GM21381 (cell line): ENCODE results near the gene PABPN1L.

Experiments used
- ATAC-seq: cut with Tn5 transposase; IDR thresholded peaks from one replicate; pipeline ENCODE4 v1.9.1; 2021; ENCODE audit warnings: mild to moderate bottlenecking, moderate library complexity; ENCODE audit not compliant: unreplicated experiment

PABPN1L gene

GRCh38 chr16:88884569-88885271, 18.3 kb upstream of the PABPN1L start:
- ATAC-seq: no peak

DNA sequence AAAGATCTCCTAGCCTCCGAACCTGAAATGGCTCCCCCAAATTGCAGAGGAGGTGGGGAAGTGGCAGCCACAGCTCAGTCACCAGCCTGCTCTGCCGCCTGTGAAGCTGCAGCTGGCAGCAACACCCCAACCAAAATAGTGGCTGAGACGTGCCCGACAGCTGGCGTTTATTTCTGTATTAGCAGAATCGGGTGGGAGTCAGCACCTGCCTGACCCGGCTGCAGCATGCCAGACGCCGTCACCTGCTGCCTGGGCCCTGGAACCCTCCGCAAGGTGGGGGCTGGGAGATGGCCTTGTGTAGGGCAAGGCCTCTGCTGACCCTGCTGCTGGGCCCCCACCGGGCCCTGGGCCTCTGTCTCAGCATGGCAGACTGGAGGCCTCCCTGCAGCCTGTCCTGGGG, 17.5 kb upstream of the PABPN1L start:
- no peak for ATAC-seq

GRCh38 chr16:88883117-88883895, 16.8 kb upstream of the PABPN1L start:
- ATAC-seq: no peak

DNA sequence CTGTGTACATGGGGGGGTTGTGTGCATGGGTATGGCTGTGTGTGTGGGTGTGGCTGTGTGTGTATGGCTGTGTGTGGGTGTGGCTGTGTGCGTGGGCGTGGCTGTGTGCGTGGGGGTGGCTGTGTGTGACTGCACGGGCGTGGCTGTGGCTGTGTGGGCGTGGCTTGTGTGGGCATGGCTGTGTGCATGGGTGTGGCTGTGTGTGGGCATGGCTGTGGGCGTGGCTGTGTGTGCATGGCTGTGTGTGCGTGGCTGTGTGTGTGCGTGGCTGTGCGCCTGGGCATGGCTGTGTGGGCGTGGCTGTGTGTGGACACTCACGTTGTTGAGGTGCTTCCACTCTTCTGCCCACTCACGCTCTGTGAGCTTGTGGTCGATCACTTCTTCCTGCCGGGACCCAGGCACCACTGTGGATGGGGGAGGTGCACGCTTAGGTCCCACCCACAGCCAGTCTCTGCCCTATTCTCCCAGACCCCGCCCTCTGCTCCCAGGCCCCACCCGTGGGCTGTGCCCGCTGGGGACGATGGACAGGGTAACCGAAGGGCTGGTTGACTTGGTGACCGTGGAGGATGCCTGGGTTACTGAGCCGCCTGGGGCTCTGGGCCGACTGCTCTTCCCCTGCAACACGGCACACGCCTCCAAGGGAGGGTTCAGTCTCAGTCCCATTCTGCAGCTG, 16.0 kb upstream of the PABPN1L start:
- no peak for ATAC-seq

GRCh38 chr16:88881675-88882357, 15.4 kb upstream of the PABPN1L start:
- no peak for ATAC-seq

GRCh38 chr16:88881007-88881615, 14.7 kb upstream of the PABPN1L start:
- no peak for ATAC-seq

DNA sequence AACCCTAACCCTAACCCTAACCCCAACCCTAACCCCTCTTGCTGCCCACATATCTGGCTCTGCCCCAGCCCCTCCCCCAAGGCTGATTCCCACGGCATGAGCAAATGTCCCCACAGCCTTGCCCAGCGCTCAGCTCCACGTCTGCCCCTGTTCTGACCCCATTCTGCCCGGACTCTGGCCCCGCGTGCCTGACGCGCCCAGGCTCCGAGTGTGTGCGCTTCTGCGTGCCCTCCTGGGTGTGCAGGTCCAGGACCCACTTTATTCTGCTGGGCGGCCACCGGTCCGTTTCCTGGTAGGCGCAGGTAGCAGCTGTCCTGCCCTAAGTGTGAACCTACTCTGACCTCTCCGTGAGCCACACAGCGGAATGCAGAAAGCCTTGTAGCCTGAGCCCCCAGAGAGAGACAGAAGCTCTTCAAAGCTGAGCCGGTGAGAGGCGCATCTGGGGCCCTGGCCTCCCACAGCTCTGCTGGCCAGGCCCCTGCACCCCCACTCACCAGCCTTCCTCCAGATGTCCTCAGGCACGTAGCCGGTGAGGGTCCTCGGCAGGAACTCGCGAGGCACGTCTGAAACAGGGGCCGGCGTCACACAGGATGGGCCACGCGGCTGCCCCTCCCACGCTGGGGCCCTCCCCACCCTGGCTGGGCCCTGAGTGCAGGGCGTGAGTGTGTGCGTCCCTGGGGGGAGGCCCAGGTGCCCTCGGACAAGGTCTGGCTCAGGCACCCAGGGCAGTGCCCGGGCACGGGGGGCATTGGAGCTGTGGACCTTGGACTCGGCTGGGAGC, 14.0 kb upstream of the PABPN1L start:
- no peak for ATAC-seq

GRCh38 chr16:88879788-88880055, 13.3 kb upstream of the PABPN1L start:
- no peak for ATAC-seq

- ATAC-seq: no peak
Observed at GRCh38 chr16:88878967-88879787, 12.7 kb upstream of the PABPN1L start.

- no peak for ATAC-seq
Observed at GRCh38 chr16:88878356-88878755, 11.9 kb upstream of the PABPN1L start.

DNA sequence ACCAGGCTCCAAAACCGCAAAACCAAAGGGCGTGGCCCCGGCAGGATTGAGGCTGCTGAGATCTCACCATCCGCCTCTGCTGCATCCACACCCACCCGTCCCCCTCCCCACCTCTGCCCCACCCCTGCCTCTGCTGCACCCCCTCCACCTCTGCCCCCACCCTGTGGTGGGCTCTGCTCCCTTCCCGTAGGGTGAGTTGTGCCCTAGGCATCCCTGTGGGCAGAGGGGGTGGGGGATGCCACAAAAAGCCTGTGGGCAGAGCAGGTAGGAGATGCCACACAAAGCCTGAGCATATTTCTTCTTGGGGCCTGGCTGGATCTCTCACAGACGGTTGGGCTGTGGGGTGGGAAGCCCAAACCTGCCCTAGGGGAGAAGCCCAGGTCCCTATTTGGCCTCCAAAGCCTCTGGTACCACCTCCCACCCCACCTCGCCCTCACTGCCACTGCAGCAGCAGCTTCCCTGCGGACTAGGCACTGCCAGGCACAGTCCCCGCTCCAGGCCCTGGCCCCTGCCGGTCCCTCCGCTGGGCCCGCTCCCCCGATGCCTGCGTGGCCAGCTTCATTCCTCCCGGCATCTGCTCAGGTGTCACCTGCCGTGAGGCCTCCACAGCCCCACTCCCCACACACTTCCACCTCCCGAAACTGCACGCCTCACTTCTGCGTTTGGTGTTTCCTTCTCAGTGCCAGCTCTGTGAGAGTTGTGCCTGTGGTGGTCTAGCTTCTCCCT, 11.3 kb upstream of the PABPN1L start:
- no peak for ATAC-seq

DNA sequence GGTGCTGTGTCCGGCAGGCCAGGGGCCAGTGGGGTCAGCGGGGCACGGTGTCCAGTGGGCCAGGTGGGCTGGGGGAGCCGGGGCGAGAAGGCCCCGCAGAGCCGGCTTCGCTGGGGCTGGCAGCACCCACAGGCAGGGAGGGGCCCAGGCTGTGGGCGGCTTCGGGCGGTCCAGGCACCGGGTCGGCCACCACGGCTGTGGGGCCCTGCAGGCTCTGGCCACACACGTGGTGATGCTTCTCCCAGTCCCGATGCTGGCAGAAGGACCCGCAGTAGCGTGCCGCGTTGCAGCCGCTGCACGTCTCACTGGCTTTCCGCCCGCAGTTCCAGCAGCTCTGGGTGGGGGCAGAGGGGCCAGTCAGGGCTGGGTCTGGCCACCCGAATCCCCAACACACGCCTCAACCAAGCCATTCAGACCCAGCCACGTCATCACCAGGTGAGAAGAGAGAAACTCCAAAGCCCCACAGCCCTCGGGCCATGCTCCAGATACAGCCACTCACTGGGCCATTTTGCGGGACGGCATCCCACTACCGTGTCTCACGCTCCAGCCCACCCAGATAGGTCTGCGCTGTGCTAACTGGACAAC, 10.6 kb upstream of the PABPN1L start:
- ATAC-seq: no peak

- no peak for ATAC-seq
Observed at GRCh38 chr16:88875703-88876234, 9.3 kb upstream of the PABPN1L start.

DNA sequence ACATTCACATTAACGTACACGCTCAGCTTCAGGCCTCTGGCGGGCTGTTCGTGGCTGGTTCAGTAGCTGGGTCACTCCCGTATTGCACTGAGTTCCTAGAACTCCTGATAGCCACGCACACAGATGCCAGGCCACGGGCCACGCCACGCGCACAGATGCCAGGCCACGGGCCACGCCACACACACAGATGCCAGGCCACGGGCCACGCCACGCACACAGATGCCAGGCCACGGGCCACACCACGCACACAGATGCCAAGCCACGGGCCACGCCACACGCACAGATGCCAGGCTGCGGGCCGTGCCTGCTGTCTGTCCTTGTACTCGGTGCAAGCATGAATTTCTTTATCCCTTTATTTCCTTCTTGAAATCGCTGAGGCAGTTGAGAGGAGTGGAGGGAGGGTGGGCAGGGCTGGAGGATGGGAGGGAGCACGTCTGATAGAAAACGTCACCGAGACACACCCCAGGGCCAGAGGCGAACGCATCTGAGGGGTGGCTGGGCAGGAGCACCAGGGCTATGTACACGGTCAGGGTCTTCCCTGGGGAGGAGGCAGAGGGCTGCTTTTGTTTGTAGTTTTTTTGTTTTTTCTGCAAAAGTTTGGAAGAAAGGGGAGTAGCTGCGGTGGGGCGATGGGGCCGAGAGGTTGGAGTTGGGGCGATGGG, 8.6 kb upstream of the PABPN1L start:
- ATAC-seq: no peak

GRCh38 chr16:88872650-88873331, 6.3 kb upstream of the PABPN1L start:
- no peak for ATAC-seq

DNA sequence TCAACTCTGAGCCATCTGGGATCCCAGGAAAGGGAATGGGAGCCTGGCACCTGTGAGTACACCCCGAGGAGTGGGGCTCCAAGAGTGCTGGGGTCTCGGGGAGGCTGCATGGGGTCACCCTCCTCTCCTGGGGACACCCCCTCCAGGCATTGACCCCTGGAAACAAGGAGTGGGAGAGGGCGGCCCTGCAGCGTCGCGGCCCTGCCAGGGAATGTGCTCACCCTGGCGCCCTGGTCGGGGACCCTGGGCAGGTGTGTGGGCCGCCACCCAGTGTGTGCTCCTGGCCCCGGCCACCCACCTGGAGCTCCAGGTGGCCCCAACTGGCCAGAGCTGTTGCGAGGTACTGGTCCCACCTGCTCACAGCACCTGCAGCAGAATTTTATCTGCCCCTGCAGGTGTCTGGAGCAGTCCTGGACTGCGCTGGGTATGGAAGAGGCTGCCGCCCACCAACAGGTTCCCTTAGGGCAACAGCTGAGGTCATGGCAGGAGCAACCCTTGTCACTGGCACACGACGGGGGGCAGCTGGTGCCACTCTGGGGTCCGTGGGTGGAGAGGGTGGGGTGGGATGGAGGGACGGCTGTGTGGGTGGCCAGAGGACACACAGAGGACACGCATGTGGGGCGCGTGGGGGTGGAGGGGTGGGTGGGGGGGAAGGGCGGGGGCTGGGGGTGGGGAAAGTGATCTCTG, 5.4 kb upstream of the PABPN1L start:
- ATAC-seq: no peak

- ATAC-seq: no peak
Observed at GRCh38 chr16:88871349-88871702, 4.9 kb upstream of the PABPN1L start.
